Measurements from ENCODE around the gene RAB37. TPM values are rescaled to one million over a fixed set of nuclear protein-coding genes. Genes with fewer than 3 reads are reported as not detected.

Gene RAB37
- total and polyA plus RNA-seq, 2 of the 13 experiments (the other 11 are each of a cell fraction or from before 2014, with no cell fraction given): 0.91 to 3.7 TPM

- TF ChIP-seq, protein P1, sequence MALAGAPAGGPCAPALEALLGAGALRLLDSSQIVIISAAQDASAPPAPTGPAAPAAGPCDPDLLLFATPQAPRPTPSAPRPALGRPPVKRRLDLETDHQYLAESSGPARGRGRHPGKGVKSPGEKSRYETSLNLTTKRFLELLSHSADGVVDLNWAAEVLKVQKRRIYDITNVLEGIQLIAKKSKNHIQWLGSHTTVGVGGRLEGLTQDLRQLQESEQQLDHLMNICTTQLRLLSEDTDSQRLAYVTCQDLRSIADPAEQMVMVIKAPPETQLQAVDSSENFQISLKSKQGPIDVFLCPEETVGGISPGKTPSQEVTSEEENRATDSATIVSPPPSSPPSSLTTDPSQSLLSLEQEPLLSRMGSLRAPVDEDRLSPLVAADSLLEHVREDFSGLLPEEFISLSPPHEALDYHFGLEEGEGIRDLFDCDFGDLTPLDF (CRISPR knock-in tag; IDR thresholded peaks at IDR 0.05): 0 out of 2 replicates have a peak, but pooled peaks have one; percentile 15
- TF ChIP-seq ZNF792 (CRISPR knock-in tag; IDR thresholded peaks at IDR 0.05) (peak; percentile 70), NFKB2 (CRISPR knock-in tag; IDR thresholded peaks at IDR 0.05; ENCODE audit: borderline replicate concordance) (peak; percentile 81; the same call in 1 of the 2 replicates), SKI (IDR thresholded peaks at IDR 0.05; ENCODE audit: partially characterized antibody) (peak; percentile 57), NKX3-1 (CRISPR knock-in tag; IDR thresholded peaks at IDR 0.05) (no peak; the same call in 1 of the 2 replicates), ZNF451 (CRISPR knock-in tag; IDR thresholded peaks at IDR 0.05) (0 out of 2 replicates have a peak, but pooled peaks have one; percentile 25), KAT8 (CRISPR knock-in tag; IDR thresholded peaks at IDR 0.05) (peak; percentile 82), ZBTB7B (CRISPR knock-in tag; IDR thresholded peaks at IDR 0.05) (peak; percentile 96), RAD21 (CRISPR knock-in tag; IDR thresholded peaks at IDR 0.05) (peak; percentile 24; the same call in 1 of the 2 replicates), MTA1 (CRISPR knock-in tag; IDR thresholded peaks at IDR 0.05; ENCODE audit: borderline replicate concordance) (peak; percentile 100), ZNF616 (CRISPR knock-in tag; IDR thresholded peaks at IDR 0.05; ENCODE audit: low read depth) (no peak), IRF2 (CRISPR knock-in tag; IDR thresholded peaks at IDR 0.05) (peak; percentile 93), TBL1XR1 (IDR thresholded peaks at IDR 0.05; ENCODE audit: borderline replicate concordance, low read length, partially characterized antibody) (peak; percentile 56), MEIS1 (CRISPR knock-in tag; IDR thresholded peaks at IDR 0.05; ENCODE audit: borderline replicate concordance) (peak; percentile 58; the same call in 1 of the 2 replicates), MXI1 (IDR thresholded peaks at IDR 0.05; ENCODE audit: borderline replicate concordance, low read depth, low read length) (peak; percentile 56; the same call in 1 of the 3 replicates), LCORL (IDR thresholded peaks at IDR 0.05) (no peak), LCORL (CRISPR knock-in tag; IDR thresholded peaks at IDR 0.05) (peak; percentile 97), SOX6 (IDR thresholded peaks at IDR 0.05) (no peak), SOX6 (CRISPR knock-in tag; IDR thresholded peaks at IDR 0.05) (peak; percentile 90), ZNF33A (CRISPR knock-in tag; IDR thresholded peaks at IDR 0.05; ENCODE audit: borderline replicate concordance) (no peak), ZNF614 (CRISPR knock-in tag; IDR thresholded peaks at IDR 0.05; ENCODE audit: borderline replicate concordance) (peak; percentile 34; the same call in 1 of the 2 replicates), ZNF788 (CRISPR knock-in tag; IDR thresholded peaks at IDR 0.05; ENCODE audit: borderline replicate concordance) (peak; percentile 90), REST (IDR thresholded peaks at IDR 0.05; ENCODE audit: borderline replicate concordance in 1 of 2, low read depth in 1 of 2, low read length in 2 of 2) (peak in 1 of 2 experiments; percentile 64; a peak in 1 of 4 replicates)
- TF ChIP-seq, protein P2, sequence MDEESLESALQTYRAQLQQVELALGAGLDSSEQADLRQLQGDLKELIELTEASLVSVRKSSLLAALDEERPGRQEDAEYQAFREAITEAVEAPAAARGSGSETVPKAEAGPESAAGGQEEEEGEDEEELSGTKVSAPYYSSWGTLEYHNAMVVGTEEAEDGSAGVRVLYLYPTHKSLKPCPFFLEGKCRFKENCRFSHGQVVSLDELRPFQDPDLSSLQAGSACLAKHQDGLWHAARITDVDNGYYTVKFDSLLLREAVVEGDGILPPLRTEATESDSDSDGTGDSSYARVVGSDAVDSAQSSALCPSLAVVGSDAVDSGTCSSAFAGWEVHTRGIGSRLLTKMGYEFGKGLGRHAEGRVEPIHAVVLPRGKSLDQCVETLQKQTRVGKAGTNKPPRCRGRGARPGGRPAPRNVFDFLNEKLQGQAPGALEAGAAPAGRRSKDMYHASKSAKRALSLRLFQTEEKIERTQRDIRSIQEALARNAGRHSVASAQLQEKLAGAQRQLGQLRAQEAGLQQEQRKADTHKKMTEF (CRISPR knock-in tag; IDR thresholded peaks at IDR 0.05): peak; percentile 98
- TF ChIP-seq, protein P3, sequence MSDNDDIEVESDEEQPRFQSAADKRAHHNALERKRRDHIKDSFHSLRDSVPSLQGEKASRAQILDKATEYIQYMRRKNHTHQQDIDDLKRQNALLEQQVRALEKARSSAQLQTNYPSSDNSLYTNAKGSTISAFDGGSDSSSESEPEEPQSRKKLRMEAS (IDR thresholded peaks at IDR 0.05): peak; percentile 54
Measured at GRCh38 chr17:74763565-74764387, 26.7 kb downstream of the RAB37 start (continued).

Measured in HepG2 (cell line).